ENCODE measurements around the gene RPL34. TPM values are rescaled to one million over a fixed set of nuclear protein-coding genes. Genes with fewer than 3 reads are reported as not detected.

Gene RPL34
- total RNA-seq, 1 donor from 2014 or later: 703 TPM

GRCh38 chr4:108620933-108621905, 843 bp downstream of the RPL34 start:
- no peak for ATAC-seq (ENCODE audit: poor library complexity)
- DNase-seq: no peak

GRCh38 chr4:108622022-108622421, 1.6 kb downstream of the RPL34 start:
- intact Hi-C loops (cut with DNase I): no loop called here
- DNase-seq: no peak
- ATAC-seq (ENCODE audit: poor library complexity): no peak

More at GRCh38 chr4:108620933-108621905, 843 bp downstream of the RPL34 start:
- intact Hi-C loops (cut with DNase I): no loop called here

GRCh38 chr4:108622828-108623227, 2.5 kb downstream of the RPL34 start:
- intact Hi-C loops (cut with DNase I): no loop called here
- DNase-seq: no peak
- ATAC-seq (ENCODE audit: poor library complexity): no peak

GRCh38 chr4:108624263-108625056, 4.1 kb downstream of the RPL34 start:
- DNase-seq (no peak), ATAC-seq (ENCODE audit: poor library complexity) (no peak)
- intact Hi-C loops (cut with DNase I): no loop called here

- DNase-seq (no peak), ATAC-seq (ENCODE audit: poor library complexity) (no peak)
- intact Hi-C loops (cut with DNase I): no loop called here
These were observed 5.7 kb downstream of the RPL34 start for GRCh38 chr4:108626056-108626455.

- ATAC-seq (ENCODE audit: poor library complexity) (no peak), DNase-seq (no peak)
- intact Hi-C loops (cut with DNase I): no loop called here
These were observed 8.0 kb downstream of the RPL34 start for GRCh38 chr4:108628411-108628810.

GRCh38 chr4:108635070-108635655, 14.8 kb downstream of the RPL34 start:
- no peak for DNase-seq
- no peak for ATAC-seq (ENCODE audit: poor library complexity)
- intact Hi-C loops (cut with DNase I): no loop called here

- DNase-seq (no peak), ATAC-seq (ENCODE audit: poor library complexity) (no peak)
- intact Hi-C loops (cut with DNase I): no loop called here
These were observed 15.9 kb downstream of the RPL34 start for GRCh38 chr4:108636246-108636645.

GRCh38 chr4:108637856-108638255, 17.5 kb downstream of the RPL34 start:
- intact Hi-C loops (cut with DNase I): no loop called here
- DNase-seq (no peak), ATAC-seq (ENCODE audit: poor library complexity) (no peak)

- ATAC-seq (ENCODE audit: poor library complexity) (no peak), DNase-seq (no peak)
- intact Hi-C loops (cut with DNase I): no loop called here
These were observed 23.9 kb downstream of the RPL34 start for GRCh38 chr4:108644237-108644636.

GRCh38 chr4:108646706-108647105, 26.3 kb downstream of the RPL34 start:
- no peak for DNase-seq
- ATAC-seq (ENCODE audit: poor library complexity): no peak
- intact Hi-C loops (cut with DNase I): no loop called here

- DNase-seq (no peak), ATAC-seq (ENCODE audit: poor library complexity) (no peak)
- intact Hi-C loops (cut with DNase I): no loop called here
These were observed 29.5 kb downstream of the RPL34 start for GRCh38 chr4:108649863-108650211.

- DNase-seq (peak; percentile 98), ATAC-seq (ENCODE audit: poor library complexity) (peak; percentile 99)
- intact Hi-C loops (cut with DNase I): no loop called here
These were observed 30.0 kb downstream of the RPL34 start, which contains the start of gene OSTC for GRCh38 chr4:108650212-108651013. OSTC (plus strand) TSS chr4:108650599; CDS start chr4:108650656, 57 bp downstream.

GRCh38 chr4:108651014-108651791, 30.8 kb downstream of the RPL34 start:
- no peak for ATAC-seq (ENCODE audit: poor library complexity)
- intact Hi-C loops (cut with DNase I): no loop called here
- no peak for DNase-seq

GRCh38 chr4:108662629-108663028, 42.3 kb downstream of the RPL34 start:
- DNase-seq: no peak
- ATAC-seq (ENCODE audit: poor library complexity): no peak
- intact Hi-C loops (cut with DNase I): no loop called here

- ATAC-seq (ENCODE audit: poor library complexity) (no peak), DNase-seq (no peak)
- intact Hi-C loops (cut with DNase I): no loop called here
These were observed 54.1 kb downstream of the RPL34 start for GRCh38 chr4:108674356-108674977.
